IPS-18c (cell line): ENCODE results near the gene CRIP2.

ENCODE experiments used
- H3K4me3 ChIP-seq: 2 replicates; pipeline ENCODE4 v1.7.0; 2013; ENCODE audit warnings: low read depth, mild to moderate bottlenecking, low read length, moderate library complexity; ENCODE audit not compliant: insufficient read depth
- H3K9me3 ChIP-seq: one replicate; pipeline ENCODE4 v1.6.1; 2013; ENCODE audit warnings: mild to moderate bottlenecking, low read length, moderate library complexity; ENCODE audit not compliant: control insufficient read depth, insufficient read depth

The CRIP2 gene

GRCh38 chr14:105439710-105440553 lies 34.7 kb upstream of the CRIP2 start:
- H3K9me3 ChIP-seq: no peaks in the 10 kb centered on the region
- no peak overlapping the region for H3K4me3 ChIP-seq

- H3K9me3 ChIP-seq: no peaks in the 10 kb centered on the region
- no peak overlapping the region for H3K4me3 ChIP-seq
Observed at GRCh38 chr14:105440554-105440900, 34.1 kb upstream of the CRIP2 start.

GRCh38 chr14:105440992-105441391 lies 33.6 kb upstream of the CRIP2 start:
- Histone ChIP-seq H3K4me3 (no peak overlapping the region), H3K9me3 (no peaks in the 10 kb centered on the region)

GRCh38 chr14:105442125-105442524 lies 32.5 kb upstream of the CRIP2 start:
- Histone ChIP-seq H3K4me3 (no peak overlapping the region), H3K9me3 (no peaks in the 10 kb centered on the region)

- Histone ChIP-seq H3K9me3 (no peaks in the 10 kb centered on the region), H3K4me3 (no peak overlapping the region)
Observed at GRCh38 chr14:105442834-105443233, 31.8 kb upstream of the CRIP2 start.

- no peak overlapping the region for H3K4me3 ChIP-seq
Observed at GRCh38 chr14:105444859-105445258, 29.8 kb upstream of the CRIP2 start.

GRCh38 chr14:105445290-105445689 lies 29.3 kb upstream of the CRIP2 start:
- no peak overlapping the region for H3K4me3 ChIP-seq
- H3K9me3 ChIP-seq: no peaks in the 10 kb centered on the region

More at GRCh38 chr14:105444859-105445258, 29.8 kb upstream of the CRIP2 start:
- no peaks in the 10 kb centered on the region for H3K9me3 ChIP-seq

GRCh38 chr14:105445901-105446845 lies 28.4 kb upstream of the CRIP2 start:
- no peaks in the 10 kb centered on the region for H3K9me3 ChIP-seq
- H3K4me3 ChIP-seq: no peak overlapping the region

GRCh38 chr14:105446971-105447370 lies 27.6 kb upstream of the CRIP2 start:
- no peaks in the 10 kb centered on the region for H3K9me3 ChIP-seq

GRCh38 chr14:105447651-105448640 lies 26.7 kb upstream of the CRIP2 start:
- H3K9me3 ChIP-seq: no peaks in the 10 kb centered on the region
- no peak overlapping the region for H3K4me3 ChIP-seq

More at GRCh38 chr14:105446971-105447370, 27.6 kb upstream of the CRIP2 start:
- H3K4me3 ChIP-seq: no peak overlapping the region

- H3K9me3 ChIP-seq: no peaks in the 10 kb centered on the region
- no peak overlapping the region for H3K4me3 ChIP-seq
Observed at GRCh38 chr14:105448706-105449111, 25.9 kb upstream of the CRIP2 start.

- H3K9me3 ChIP-seq: no peaks in the 10 kb centered on the region
- H3K4me3 ChIP-seq: no peak overlapping the region
Observed at GRCh38 chr14:105449276-105450122, 25.1 kb upstream of the CRIP2 start.

GRCh38 chr14:105450123-105450505 lies 24.5 kb upstream of the CRIP2 start:
- no peaks in the 10 kb centered on the region for H3K9me3 ChIP-seq
- no peak overlapping the region for H3K4me3 ChIP-seq

GRCh38 chr14:105450864-105451720 lies 23.5 kb upstream of the CRIP2 start:
- Histone ChIP-seq H3K9me3 (no peaks in the 10 kb centered on the region), H3K4me3 (no peak overlapping the region)

GRCh38 chr14:105452963-105453362 lies 21.7 kb upstream of the CRIP2 start:
- Histone ChIP-seq H3K4me3 (no peak overlapping the region), H3K9me3 (no peaks in the 10 kb centered on the region)
